ENCODE data around the gene RABEP1. TPM values are rescaled to one million over a fixed set of nuclear protein-coding genes. Genes with fewer than 3 reads are reported as not detected.
"Not testable (repeated sequence)": the region's sequence is repeated elsewhere in the genome, so short reads cannot be mapped to it uniquely, and the experiment has no call there.

RABEP1 gene, protein sequence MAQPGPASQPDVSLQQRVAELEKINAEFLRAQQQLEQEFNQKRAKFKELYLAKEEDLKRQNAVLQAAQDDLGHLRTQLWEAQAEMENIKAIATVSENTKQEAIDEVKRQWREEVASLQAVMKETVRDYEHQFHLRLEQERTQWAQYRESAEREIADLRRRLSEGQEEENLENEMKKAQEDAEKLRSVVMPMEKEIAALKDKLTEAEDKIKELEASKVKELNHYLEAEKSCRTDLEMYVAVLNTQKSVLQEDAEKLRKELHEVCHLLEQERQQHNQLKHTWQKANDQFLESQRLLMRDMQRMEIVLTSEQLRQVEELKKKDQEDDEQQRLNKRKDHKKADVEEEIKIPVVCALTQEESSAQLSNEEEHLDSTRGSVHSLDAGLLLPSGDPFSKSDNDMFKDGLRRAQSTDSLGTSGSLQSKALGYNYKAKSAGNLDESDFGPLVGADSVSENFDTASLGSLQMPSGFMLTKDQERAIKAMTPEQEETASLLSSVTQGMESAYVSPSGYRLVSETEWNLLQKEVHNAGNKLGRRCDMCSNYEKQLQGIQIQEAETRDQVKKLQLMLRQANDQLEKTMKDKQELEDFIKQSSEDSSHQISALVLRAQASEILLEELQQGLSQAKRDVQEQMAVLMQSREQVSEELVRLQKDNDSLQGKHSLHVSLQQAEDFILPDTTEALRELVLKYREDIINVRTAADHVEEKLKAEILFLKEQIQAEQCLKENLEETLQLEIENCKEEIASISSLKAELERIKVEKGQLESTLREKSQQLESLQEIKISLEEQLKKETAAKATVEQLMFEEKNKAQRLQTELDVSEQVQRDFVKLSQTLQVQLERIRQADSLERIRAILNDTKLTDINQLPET
- 10 to 100 TPM; 42.8 to 77.0 TPM for total RNA-seq

DNA sequence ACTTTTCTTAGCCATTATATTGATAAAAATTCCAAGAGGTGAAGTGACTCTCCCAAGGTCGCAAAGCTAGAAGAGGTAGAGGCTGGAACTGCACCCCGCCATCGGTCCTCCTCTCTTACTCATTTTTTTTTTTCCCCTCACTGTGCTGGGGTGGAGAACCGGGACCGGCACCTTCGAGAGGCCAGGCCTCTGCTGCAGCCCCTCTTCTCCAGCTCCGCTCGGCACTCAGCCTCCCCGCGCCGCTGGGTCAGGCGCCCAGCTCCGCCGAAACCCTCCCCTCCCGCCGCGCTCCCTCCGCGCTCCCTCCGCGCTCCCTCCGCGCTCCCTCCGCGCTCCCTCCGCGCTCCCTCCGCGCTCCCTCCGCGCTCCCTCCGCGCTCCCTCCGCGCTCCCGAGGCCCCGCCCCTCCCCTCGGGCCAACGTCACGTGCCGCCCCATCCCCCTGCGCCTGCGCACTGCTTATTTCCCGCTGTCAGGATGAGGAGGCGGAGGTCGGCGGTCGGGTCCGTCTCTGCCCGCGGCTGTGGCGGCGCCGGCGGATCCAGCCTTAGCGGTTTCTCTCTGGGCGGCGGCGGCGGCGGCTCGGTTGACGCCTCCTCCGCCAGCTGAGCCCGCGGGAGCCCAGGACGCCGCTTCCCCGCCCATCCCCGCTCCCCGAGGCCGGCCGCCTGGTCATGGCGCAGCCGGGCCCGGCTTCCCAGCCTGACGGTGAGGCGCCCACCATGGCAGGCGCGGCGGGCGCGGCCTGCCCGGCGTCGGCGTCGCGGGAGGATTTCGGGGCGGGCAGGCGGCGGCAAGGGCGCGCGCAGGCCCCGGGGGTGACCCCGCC is at the start of gene RABEP1:
TSS of gene RABEP1 (plus strand) at position 471 of the 828 bp plus-strand sequence. CDS start at position 674, 203 bp downstream.
- peak; percentile 94 to 95 for ATAC-seq
- no peaks in the 10 kb centered on the region for H3K36me3 Mint-ChIP-seq
- H3K27ac Mint-ChIP-seq = peak within 1 kb of the TSS; percentile 76 to 82
- no peaks in the 10 kb centered on the region for H3K9me3 Mint-ChIP-seq
- H3K27me3 Mint-ChIP-seq = no peaks in the 10 kb centered on the region
- H3K4me3 Mint-ChIP-seq = peak within 1 kb of the TSS; percentile 88
- peaks cover 18 to 32% of the 10 kb centered on the region in 2 donors for H3K4me1 Mint-ChIP-seq (ENCODE audit: low read depth in 2 of 2)
- peak; percentile 96 for DNase-seq (ENCODE audit: low spot score)

DNA sequence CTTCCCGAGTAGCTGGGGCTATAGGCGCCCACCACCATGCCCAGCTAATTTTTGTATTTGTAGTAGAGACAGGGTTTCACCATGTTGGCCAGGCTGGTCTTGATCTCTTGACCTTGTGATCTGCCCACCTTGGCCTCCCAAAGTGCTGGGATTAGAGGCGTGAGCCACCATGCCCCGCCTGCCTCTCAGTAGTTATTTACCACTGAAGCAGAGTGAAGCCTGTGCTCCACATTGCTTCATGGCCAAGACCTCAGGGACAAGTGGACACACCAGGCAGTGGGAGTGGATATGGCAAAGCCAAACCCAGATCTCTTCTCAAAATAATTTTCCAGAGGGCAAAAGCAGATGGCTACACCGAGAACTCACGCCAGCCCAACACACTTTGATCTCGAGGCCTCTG is 48.6 kb upstream of the RABEP1 start:
- H3K9me3 Mint-ChIP-seq; H3K36me3 Mint-ChIP-seq; H3K4me3 Mint-ChIP-seq; DNase-seq (ENCODE audit: low spot score); ATAC-seq; H3K27me3 Mint-ChIP-seq: not testable (repeated sequence)
- Mint-ChIP-seq H3K27ac (peak overlapping the region in 1 of 2 donors; percentile 75), H3K4me1 (ENCODE audit: low read depth in 2 of 2) (peaks cover 52 to 64% of the 10 kb centered on the region in 2 donors)

DNA sequence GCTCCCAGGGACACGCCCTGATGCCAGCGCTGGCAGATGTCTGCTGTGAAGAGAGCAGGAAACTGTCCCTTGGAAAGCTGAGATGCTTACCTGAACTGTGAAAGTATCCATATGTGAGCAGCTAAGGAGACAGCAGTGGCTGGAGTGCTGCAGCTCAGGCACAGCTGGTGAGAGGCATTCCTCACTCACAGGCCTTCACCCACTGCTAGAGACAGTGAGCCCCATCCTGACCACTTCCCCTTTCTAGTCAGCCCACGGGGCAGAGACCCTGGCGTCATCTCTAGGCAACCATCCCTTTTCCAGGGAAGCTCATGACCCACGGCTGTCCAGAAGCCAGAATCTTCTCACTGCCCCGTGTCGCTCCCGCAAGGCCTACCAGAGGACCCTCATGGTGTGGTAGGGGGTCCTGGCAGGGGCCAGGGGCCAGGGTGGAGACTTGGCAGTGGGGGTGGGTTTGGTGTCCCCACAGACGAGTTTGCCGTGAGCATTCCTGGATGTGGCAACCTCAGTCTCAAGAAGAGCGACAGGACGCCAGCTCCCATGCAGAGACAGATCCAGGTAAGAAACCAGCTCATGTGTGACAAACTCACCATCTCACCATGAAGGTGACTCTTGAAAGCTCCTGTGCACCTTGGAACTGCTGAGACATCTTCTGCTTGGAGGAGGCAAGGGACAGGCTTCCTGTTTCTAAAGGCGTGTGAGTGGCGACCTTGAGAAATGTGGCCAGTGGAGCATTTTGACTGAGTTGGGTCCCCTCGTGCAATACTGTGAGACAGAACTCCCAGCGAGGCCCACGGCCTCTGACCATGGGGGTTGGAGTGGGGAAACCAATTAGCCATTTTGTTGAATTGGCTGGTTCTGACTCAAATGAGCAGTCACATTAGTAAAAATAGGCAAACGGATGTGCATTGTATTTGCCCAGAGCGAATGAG is 47.2 kb upstream of the RABEP1 start, which contains the start of gene SCIMP:
TSS of gene SCIMP (minus strand) at position 216 of the 932 bp plus-strand sequence. CDS start at position 111, 105 bp downstream.
- Mint-ChIP-seq H3K27me3 (no peaks in the 10 kb centered on the region), H3K36me3 (no peaks in the 10 kb centered on the region), H3K27ac (peak within 1 kb of the TSS in 1 of 2 donors; percentile 75), H3K9me3 (peaks cover 3% of the 10 kb centered on the region), H3K4me3 (no peak within 1 kb of the TSS), H3K4me1 (ENCODE audit: low read depth in 2 of 2) (peaks cover 47 to 60% of the 10 kb centered on the region in 2 donors)
- no peak for ATAC-seq
- DNase-seq (ENCODE audit: low spot score) = no peak

DNA sequence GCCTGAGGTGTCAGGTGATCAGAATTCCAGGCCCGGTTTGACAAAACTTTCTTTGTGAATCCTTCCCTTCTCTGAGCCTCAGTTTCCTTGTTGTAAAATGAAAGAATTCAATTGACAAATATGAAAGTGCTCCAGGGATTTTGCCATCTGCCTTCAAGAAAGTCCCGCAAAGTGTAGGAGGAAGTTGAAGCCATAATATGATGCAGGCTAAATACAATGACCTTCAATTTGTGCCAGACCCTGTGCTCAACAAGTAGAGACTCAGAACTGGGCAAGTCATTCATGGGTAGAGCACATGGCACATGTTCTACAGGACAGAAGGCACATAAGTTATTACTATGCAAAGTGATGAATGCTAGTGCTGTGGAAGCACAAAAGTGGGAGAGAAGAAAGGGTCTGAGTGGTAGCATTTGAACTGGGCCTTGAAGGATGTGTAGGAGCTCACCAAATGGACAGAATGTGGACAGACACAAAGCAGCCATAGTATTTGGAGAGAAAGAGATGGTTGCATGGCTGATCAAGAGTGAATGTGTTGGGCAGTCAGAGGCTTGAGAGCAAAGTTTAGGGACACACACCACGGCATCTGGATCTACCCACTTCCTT is 45.0 kb upstream of the RABEP1 start:
- peak overlapping the region; percentile 89 to 92 for H3K27ac Mint-ChIP-seq

DNA sequence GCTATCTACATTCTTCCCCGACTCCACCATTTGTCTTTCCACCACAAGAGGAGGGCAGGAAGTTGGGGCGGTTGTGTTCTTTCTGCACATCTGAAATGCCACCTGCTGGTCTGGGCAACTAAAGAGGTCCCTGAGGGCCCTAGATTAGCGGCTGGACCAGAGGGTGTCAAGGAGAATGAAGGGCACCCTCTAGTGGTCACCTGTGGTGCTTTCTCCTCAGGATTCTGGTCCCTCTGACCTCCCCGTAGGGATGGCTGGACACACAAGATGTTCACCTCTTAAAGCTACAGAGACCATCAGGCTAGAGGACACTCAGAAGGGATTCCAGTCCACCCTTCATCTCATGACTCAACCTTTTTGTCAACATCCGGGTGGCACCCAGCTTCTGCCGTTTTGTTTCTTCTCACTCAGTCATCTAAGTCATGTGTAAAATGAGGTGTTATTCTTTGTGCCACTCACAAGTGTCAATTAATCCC is 44.5 kb upstream of the RABEP1 start:
- peak; percentile 77 for DNase-seq (ENCODE audit: low spot score)
- Mint-ChIP-seq H3K36me3 (no peaks in the 10 kb centered on the region), H3K4me1 (ENCODE audit: low read depth in 2 of 2) (peaks cover 55 to 58% of the 10 kb centered on the region in 2 donors), H3K27ac (peak overlapping the region; percentile 89 to 92), H3K4me3 (peak overlapping the region; percentile 56), H3K9me3 (peaks cover 7% of the 10 kb centered on the region), H3K27me3 (no peaks in the 10 kb centered on the region)
- peak; percentile 91 for ATAC-seq

More for the DNA sequence above, 45.0 kb upstream of the RABEP1 start:
- H3K27me3 Mint-ChIP-seq = no peaks in the 10 kb centered on the region
- H3K4me3 Mint-ChIP-seq = peak overlapping the region; percentile 56
- ATAC-seq (no peak), DNase-seq (ENCODE audit: low spot score) (no peak)
- peaks cover 7% of the 10 kb centered on the region for H3K9me3 Mint-ChIP-seq
- H3K4me1 Mint-ChIP-seq (ENCODE audit: low read depth in 2 of 2) = peaks cover 50 to 58% of the 10 kb centered on the region in 2 donors
- no peaks in the 10 kb centered on the region for H3K36me3 Mint-ChIP-seq

DNA sequence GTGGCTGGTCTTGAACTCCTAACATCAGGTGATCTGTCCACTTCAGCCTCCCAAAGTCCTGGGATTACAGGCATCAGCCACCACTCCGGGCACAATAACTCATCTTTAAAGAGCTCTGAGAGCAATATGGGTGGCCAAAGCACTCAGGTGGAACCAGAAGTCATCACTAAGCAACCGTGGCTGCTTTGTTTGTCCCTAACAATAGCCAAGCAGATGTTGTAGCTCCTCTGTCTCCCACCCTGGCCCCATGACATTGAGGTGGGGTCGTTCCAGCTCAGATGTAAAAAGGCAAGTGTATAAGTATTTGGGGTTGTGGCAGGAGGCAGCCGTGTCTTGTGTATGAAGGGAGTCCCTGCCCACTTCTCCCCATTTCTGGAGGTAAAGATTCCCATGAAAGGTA is 43.8 kb upstream of the RABEP1 start:
- H3K27me3 Mint-ChIP-seq = no peaks in the 10 kb centered on the region
- H3K36me3 Mint-ChIP-seq = no peaks in the 10 kb centered on the region
- peaks cover 7% of the 10 kb centered on the region for H3K9me3 Mint-ChIP-seq
- H3K27ac Mint-ChIP-seq = peak overlapping the region; percentile 89 to 92
- no peak overlapping the region for H3K4me3 Mint-ChIP-seq
- DNase-seq (ENCODE audit: low spot score) (no peak), ATAC-seq (no peak)
- H3K4me1 Mint-ChIP-seq (ENCODE audit: low read depth in 2 of 2) = peaks cover 58% of the 10 kb centered on the region in 2 donors

DNA sequence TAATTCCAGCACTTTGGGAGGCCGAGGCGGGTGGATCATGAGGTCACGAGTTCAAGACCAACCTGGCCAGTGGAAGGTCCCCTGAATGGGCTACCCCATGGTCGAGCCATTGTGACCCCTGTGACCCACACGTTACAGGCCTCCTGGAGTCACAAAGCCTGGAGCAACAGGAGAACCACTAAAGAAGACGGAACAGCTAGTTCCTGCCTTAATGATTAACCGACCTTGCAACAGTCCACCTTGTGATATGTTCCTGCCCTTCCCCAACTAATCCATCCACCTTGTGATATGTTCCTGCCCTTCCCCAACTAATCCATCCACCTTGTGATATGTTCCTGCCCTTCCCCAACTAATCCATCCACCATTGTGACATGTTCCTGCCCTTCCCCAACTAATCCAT is 42.3 kb upstream of the RABEP1 start:
- H3K27ac Mint-ChIP-seq = peak overlapping the region in 1 of 2 donors; percentile 80
- H3K4me1 Mint-ChIP-seq (ENCODE audit: low read depth in 2 of 2) = peaks cover 49 to 53% of the 10 kb centered on the region in 2 donors
- DNase-seq (ENCODE audit: low spot score); ATAC-seq; H3K36me3 Mint-ChIP-seq; H3K27me3 Mint-ChIP-seq; H3K9me3 Mint-ChIP-seq; H3K4me3 Mint-ChIP-seq: not testable (repeated sequence)

DNA sequence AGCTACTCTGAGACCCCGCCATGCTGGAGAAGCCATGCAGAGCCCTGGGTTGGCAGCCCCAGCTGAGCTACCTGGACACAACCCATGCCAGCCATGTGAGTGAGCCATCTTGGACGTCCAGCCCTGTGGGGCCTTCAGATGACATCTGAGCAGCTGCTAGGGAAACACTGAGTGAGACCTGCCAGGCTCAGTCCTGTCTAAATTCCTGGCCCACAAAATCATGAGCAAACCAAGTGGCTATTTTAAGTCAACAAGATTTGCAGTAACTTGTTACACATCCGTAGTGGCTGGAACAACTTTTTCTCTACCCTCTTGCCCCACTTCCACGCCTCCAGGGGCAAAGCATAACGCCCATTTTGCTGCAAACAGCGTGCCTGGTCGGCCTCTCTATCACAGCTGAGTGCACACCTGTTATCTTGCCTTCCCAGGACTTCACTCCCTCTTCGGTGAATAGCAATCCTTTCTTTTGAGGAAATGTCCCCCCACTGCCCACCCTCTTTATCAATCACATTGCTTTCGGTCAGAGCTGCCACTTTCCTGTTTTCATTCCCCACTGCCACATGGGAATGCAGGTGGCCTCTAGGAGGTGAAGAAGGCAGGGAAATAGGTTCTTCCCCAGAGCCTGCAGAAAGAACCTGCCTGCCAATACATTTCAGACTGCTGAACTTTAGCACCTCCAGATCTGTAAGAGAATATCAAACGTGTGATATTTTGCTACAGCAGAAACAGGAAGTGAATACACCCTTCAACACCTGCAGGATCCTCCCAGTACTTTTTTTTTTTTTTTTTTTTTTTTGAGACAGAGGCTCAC is 40.0 kb upstream of the RABEP1 start:
- peak; percentile 39 to 60 for ATAC-seq
- H3K4me1 Mint-ChIP-seq (ENCODE audit: low read depth in 2 of 2) = peaks cover 39 to 44% of the 10 kb centered on the region in 2 donors

DNA sequence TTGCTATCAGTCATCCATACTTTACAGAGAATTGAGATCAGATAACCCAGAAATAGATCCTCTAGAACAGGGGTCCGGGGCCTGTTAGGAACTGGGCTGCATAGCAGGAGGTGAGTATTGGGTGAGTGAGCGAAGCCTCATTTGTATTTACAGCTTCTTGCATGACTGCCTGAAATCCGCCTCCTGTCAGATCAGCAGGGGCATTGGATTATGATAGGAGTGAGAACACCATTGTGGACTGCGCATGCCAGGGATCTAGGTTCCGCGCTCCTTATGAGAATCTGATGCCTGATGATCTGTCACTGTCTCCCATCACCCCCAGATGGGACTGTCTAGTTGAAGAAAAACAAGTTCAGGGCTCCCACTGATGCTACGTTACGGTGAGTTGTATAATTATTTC is 34.5 kb upstream of the RABEP1 start:
- Mint-ChIP-seq H3K27ac (no peak overlapping the region), H3K9me3 (no peaks in the 10 kb centered on the region), H3K27me3 (no peaks in the 10 kb centered on the region), H3K36me3 (no peaks in the 10 kb centered on the region), H3K4me1 (ENCODE audit: low read depth in 2 of 2) (peaks cover 14 to 17% of the 10 kb centered on the region in 2 donors), H3K4me3 (no peak overlapping the region)
- DNase-seq (ENCODE audit: low spot score) (no peak), ATAC-seq (no peak)

More for the DNA sequence above, 40.0 kb upstream of the RABEP1 start:
- no peak for DNase-seq (ENCODE audit: low spot score)
- H3K27me3 Mint-ChIP-seq = no peaks in the 10 kb centered on the region
- peak overlapping the region; percentile 71 for H3K4me3 Mint-ChIP-seq
- H3K9me3 Mint-ChIP-seq = peaks cover 5% of the 10 kb centered on the region
- H3K36me3 Mint-ChIP-seq = no peaks in the 10 kb centered on the region
- peak overlapping the region; percentile 80 to 93 for H3K27ac Mint-ChIP-seq

DNA sequence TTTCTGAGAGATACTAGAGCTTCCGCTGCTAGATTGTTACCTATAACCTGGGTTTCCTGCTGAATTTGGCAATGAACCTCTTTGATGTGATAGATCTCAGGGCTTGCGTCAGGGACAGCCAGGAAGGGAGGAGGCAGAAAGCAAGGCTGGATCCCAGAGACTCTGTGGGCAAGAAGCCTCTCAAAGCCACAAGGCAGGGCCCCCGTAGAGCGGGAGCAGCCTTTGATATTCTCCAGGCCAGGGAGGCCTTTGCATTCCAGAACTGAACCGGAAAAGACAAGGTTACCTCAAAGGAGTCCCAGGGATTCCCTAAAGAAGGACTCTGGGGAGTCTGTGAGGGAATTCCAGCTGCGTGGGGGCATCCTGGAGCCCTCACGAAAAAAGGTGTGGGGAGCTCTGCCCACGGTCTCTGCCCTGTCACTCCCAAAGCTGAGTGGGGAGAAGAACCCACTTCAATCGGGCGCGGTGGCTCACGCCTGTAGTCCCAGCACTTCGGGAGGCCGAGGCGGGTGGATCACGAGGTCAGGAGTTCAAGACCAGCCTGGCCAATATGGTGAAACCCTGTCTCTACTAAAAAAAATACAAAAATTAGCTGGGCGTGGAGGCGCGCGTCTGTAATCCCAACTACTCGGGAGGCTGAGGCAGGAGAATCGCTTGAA is 33.1 kb upstream of the RABEP1 start:
- ATAC-seq (no peak), DNase-seq (ENCODE audit: low spot score) (no peak)
- peaks cover 6 to 8% of the 10 kb centered on the region in 2 donors for H3K4me1 Mint-ChIP-seq (ENCODE audit: low read depth in 2 of 2)
- no peaks in the 10 kb centered on the region for H3K36me3 Mint-ChIP-seq
- H3K27ac Mint-ChIP-seq = no peak overlapping the region
- no peaks in the 10 kb centered on the region for H3K9me3 Mint-ChIP-seq
- H3K27me3 Mint-ChIP-seq = no peaks in the 10 kb centered on the region
- no peak overlapping the region for H3K4me3 Mint-ChIP-seq

DNA sequence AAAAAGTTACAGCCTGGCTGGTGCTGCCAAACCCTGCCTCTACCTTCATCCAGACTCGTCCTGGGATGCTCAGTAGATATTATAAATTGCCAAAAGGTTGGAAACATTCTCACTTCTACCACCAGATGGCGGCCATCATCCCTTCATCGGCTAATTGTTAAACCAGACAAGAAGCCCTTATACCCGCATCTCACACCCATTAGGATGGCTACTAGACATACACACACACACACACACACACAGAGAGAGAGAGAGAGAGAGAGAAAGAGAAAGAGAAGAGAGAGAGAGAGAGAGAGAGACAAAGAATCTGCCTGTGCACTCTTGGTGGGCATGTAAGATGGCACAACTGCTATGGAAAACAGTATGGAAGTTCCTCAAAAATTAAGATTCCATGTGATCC is 32.5 kb upstream of the RABEP1 start:
- H3K27me3 Mint-ChIP-seq = no peaks in the 10 kb centered on the region
- peak; percentile 78 to 84 for ATAC-seq
- H3K4me1 Mint-ChIP-seq (ENCODE audit: low read depth in 2 of 2) = peaks cover 4 to 6% of the 10 kb centered on the region in 2 donors
- H3K36me3 Mint-ChIP-seq = no peaks in the 10 kb centered on the region
- DNase-seq (ENCODE audit: low spot score) = peak; percentile 73
- no peaks in the 10 kb centered on the region for H3K9me3 Mint-ChIP-seq
- no peak overlapping the region for H3K4me3 Mint-ChIP-seq
- H3K27ac Mint-ChIP-seq = peak overlapping the region; percentile 5 to 18
